ENCODE measurements around the gene MEIS3. TPM values are rescaled to one million over a fixed set of nuclear protein-coding genes. Genes with fewer than 3 reads are reported as not detected.

The MEIS3 gene
- total RNA-seq, 2 experiments from 2014 or later: not detected

DNA sequence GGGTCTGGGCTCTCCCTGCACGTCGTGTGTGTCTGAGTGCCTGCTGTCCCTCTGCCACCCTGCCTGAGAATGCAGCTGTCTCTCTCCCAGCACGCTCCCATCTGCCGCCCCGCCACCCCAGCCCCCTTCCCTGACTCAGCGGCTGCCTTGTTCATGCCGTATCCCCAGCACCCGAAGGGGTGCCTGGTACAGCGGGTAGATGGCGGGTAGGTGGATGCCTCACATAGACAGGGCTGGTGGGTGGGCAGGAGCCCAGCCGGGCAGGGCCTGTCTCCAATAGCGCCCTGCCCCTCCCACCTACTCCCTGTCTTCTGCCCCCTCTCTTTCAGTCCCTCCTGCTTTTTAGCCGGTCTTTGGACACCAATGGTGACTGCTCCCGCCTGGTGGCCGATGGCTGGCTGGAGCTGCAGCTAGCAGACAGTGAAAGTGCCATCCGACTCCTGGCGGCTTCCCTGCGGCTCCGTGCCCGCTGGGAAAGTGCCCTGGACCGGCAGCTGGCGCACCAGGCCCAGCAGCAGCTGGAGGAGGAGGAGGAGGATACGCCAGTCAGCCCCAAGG, 39.9 kb downstream of the MEIS3 start:
- ChIA-PET CTCF (no interaction called here), POLR2A (no interaction called here)
- Mint-ChIP-seq H3K4me1 (ENCODE audit: low read depth) (peaks cover 30% of the 10 kb centered on the region), H3K9me3 (ENCODE audit: insufficient read depth) (no peaks in the 10 kb centered on the region), H3K4me3 (no peak overlapping the region), H3K27me3 (ENCODE audit: low read depth) (no peaks in the 10 kb centered on the region), H3K27ac (no peak overlapping the region), H3K36me3 (ENCODE audit: low read depth) (peaks cover 17% of the 10 kb centered on the region)
- no peak for ATAC-seq
- DNase-seq: no peak

DNA sequence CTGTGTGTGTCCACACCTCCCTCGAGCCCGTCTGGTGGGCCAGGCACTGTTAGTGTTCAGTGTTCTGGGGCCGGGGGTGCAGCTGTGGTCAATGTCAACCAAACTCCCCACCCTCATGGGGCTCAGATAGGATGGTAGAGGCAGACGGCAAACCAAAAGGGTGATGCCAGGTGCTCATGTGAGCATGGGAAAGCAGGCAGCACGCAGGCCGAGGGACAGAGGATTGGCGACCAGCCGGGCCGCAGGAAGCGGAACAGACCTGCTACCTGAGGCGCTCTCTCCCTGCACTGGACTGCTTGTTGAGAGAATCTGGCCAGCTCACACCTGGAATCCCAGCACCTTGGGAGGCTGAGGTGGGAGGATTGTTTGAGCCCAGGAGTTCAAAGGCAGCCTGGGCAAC, 41.1 kb downstream of the MEIS3 start:
- ChIA-PET POLR2A (no interaction called here), CTCF (interaction anchor here (2.4 kb wide), 1 partner anchor 13 kb away, joined by 8 read pairs; no protein-coding TSS in a partner anchor)
- peaks cover 17% of the 10 kb centered on the region for H3K36me3 Mint-ChIP-seq (ENCODE audit: low read depth)
- no peak overlapping the region for H3K4me3 Mint-ChIP-seq
- no peak for ATAC-seq
- no peak overlapping the region for H3K27ac Mint-ChIP-seq
- H3K27me3 Mint-ChIP-seq (ENCODE audit: low read depth): no peaks in the 10 kb centered on the region
- H3K4me1 Mint-ChIP-seq (ENCODE audit: low read depth): peaks cover 27% of the 10 kb centered on the region
- no peaks in the 10 kb centered on the region for H3K9me3 Mint-ChIP-seq (ENCODE audit: insufficient read depth)
- DNase-seq: no peak

DNA sequence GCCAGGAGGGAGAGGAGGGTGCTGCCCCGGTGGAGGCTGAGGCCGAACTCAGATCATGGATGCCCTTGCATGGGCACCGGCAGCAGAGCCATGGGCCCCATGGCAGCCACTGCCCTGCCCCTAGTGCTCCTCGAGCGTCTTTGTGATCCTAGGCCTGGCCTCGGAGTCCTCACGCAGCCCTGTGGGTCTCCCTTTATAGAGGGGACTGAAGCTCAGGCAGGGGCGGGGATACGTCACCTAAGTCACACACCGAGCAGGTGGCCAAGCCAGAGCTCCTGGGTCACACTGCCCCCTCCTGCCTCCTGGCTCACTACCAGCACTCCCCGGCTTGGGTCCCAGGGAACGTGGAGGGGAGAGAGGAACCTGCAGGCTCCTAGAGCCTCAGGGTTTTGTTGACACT, 41.5 kb downstream of the MEIS3 start:
- H3K4me1 Mint-ChIP-seq (ENCODE audit: low read depth): peaks cover 24% of the 10 kb centered on the region
- H3K4me3 Mint-ChIP-seq: no peak overlapping the region
- DNase-seq (no peak), ATAC-seq (no peak)
- ChIA-PET POLR2A (no interaction called here), CTCF (interaction anchor here (2.4 kb wide), 1 partner anchor 14 kb away, joined by 8 read pairs; no protein-coding TSS in a partner anchor)
- H3K27me3 Mint-ChIP-seq (ENCODE audit: low read depth): no peaks in the 10 kb centered on the region
- H3K36me3 Mint-ChIP-seq (ENCODE audit: low read depth): peaks cover 17% of the 10 kb centered on the region
- no peak overlapping the region for H3K27ac Mint-ChIP-seq
- H3K9me3 Mint-ChIP-seq (ENCODE audit: insufficient read depth): no peaks in the 10 kb centered on the region

DNA sequence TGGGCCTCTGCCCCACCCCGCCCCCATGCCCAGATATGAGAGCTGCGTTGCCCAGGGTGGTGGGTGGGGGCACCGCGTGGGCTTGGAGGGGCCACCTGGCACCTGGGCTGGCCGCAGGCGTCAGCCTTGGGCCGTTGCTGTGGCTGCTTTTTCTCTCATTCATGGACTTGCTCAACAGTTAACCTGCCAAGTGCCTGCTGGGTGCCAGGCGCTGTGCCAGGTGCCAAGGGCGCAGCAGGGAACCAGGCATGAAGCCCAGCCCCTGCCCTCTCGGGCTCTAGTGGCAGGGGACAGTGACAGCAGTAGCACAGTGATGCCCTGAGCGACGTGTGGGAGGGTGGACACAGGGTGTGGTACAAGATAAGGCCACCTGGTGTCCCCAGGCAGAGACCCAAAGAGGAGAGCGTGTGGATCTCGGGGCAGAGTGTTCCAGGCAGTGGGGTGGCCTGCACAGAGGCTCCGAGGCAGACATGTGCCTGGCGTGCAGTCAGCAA, 42.1 kb downstream of the MEIS3 start:
- Mint-ChIP-seq H3K36me3 (ENCODE audit: low read depth) (peaks cover 17% of the 10 kb centered on the region), H3K27ac (no peak overlapping the region), H3K4me3 (no peak overlapping the region), H3K27me3 (ENCODE audit: low read depth) (no peaks in the 10 kb centered on the region), H3K9me3 (ENCODE audit: insufficient read depth) (no peaks in the 10 kb centered on the region), H3K4me1 (ENCODE audit: low read depth) (peaks cover 21% of the 10 kb centered on the region)
- ATAC-seq (no peak), DNase-seq (no peak)
- ChIA-PET POLR2A (no interaction called here), CTCF (interaction anchor here (2.4 kb wide), 1 partner anchor 14 kb away, joined by 8 read pairs; no protein-coding TSS in a partner anchor)

DNA sequence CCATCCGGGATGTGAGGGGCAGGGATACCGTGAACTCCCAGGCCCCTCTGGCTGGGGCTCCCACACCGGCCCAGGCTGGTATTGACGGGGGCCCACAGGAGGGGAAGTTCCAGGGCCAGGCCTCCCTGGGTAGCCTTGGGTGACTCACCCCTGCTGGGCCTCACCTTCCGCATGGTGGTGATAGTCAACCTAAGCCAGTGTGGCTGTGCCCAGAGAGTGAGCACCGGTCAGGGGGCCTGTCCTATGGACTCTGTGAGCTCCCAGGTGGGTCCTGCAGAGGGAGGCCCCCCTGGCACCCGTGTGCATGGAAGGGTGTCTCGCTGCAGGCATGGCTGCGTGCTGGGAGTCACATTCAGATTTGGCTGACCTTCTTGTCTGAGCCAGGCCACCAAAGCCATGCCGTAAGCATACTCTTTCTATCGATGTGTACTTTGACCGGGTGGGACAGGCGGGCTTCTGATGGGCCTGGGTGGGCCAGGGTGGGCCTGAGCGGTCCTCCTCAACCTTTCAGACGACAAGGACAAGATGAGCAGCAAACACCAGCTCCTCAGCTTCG, 42.7 kb downstream of the MEIS3 start:
- Mint-ChIP-seq H3K36me3 (ENCODE audit: low read depth) (peaks cover 13% of the 10 kb centered on the region), H3K9me3 (ENCODE audit: insufficient read depth) (no peaks in the 10 kb centered on the region), H3K27me3 (ENCODE audit: low read depth) (no peaks in the 10 kb centered on the region), H3K4me1 (ENCODE audit: low read depth) (peaks cover 15% of the 10 kb centered on the region), H3K4me3 (no peak overlapping the region), H3K27ac (no peak overlapping the region)
- CTCF ChIA-PET: interaction anchor here (2.4 kb wide), 1 partner anchor 15 kb away, joined by 8 read pairs; no protein-coding TSS in a partner anchor
- POLR2A ChIA-PET: no interaction called here
- DNase-seq: no peak
- ATAC-seq: no peak

DNA sequence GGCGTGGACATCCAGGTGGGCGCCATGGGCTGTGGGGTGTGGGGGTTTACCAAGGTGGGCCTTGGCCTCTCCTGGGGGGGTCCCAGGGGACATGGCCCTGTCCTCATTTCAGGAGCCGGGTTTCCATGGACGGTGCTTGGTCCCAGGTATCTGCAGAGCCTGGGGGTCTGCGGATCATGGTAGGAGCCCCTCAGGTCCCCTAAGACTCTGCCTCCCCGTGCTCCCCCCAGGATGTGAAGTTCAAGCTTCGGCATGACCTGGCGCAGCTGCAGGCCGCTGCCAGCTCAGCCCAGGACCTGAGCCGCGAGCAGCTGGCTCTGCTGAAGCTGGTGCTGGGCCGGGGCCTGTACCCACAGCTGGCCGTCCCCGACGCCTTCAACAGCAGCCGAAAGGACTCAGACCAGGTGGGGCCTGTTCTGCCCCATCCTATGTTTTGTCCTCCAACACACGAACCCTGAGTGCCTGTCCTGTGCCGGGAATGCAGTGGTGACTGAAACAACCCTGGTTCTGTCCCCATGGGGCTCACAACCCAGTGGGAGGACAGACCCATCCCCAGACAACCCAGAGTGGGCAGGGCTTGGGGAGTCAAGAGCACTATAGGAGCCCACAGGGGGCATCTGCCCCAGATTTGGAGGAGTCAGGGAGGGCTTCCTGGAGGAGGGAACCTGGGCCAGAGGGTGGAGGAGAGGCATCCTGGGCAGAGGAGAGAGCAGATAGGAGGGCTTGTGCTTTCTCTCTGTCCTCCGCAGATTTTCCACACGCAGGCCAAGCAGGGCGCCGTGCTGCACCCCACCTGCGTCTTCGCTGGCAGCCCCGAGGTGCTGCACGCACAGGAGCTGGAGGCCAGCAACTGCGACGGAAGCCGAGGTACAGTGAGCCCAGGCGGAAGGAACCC, 43.4 kb downstream of the MEIS3 start:
- Mint-ChIP-seq H3K4me3 (no peak overlapping the region), H3K36me3 (ENCODE audit: low read depth) (peaks cover 8% of the 10 kb centered on the region), H3K4me1 (ENCODE audit: low read depth) (peaks cover 9% of the 10 kb centered on the region), H3K9me3 (ENCODE audit: insufficient read depth) (no peaks in the 10 kb centered on the region), H3K27me3 (ENCODE audit: low read depth) (no peaks in the 10 kb centered on the region), H3K27ac (no peak overlapping the region)
- ATAC-seq (no peak), DNase-seq (no peak)
- CTCF ChIA-PET: interaction anchor here (2.4 kb wide), 1 partner anchor 15 kb away, joined by 8 read pairs; no protein-coding TSS in a partner anchor
- POLR2A ChIA-PET: no interaction called here

DNA sequence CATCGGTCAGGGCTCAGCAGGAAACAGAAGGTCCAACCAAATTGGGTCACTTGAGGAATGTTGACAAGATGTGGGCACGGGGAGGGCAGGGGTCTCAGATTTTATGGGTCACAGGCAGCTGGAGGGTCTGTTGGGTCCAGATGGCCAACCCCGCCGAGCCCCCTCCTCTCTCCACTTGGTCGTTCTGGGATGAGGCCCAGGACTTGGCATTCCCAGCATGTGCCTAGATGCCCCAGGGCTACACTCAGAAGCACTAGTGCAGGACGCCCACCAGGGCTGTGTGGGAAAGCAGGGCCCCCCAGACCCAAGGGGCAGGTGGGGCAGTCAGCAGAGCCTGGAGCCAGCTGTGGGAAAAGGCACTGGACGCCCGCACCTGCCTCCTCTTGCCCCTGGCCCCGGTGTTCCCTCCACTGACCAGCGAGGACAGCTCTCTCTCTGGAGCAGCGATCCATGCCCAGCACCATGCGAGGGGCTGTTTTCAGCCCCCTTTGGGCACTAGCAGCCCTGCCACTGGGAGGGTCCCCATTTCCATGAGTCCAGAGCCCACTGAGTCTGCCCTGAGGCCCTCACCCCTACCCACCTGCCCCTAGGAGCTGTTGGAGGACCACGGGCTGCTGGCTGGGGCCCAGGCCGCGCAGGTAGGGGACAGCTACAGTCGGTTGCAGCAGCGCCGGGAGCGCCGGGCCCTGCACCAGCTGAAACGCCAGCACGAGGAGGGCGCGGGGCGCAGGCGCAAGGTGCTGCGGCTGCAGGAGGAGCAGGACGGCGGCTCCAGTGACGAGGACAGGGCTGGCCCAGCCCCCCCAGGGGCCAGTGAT, 44.2 kb downstream of the MEIS3 start:
- Mint-ChIP-seq H3K27ac (no peak overlapping the region), H3K36me3 (ENCODE audit: low read depth) (peaks cover 9% of the 10 kb centered on the region), H3K9me3 (ENCODE audit: insufficient read depth) (no peaks in the 10 kb centered on the region), H3K4me1 (ENCODE audit: low read depth) (peaks cover 1% of the 10 kb centered on the region), H3K27me3 (ENCODE audit: low read depth) (no peaks in the 10 kb centered on the region), H3K4me3 (no peak overlapping the region)
- ChIA-PET CTCF (interaction anchor here (1.5 kb wide), 1 partner anchor 90 kb away, joined by 3 read pairs; no protein-coding TSS in a partner anchor), POLR2A (no interaction called here)
- ATAC-seq (no peak), DNase-seq (no peak)

DNA sequence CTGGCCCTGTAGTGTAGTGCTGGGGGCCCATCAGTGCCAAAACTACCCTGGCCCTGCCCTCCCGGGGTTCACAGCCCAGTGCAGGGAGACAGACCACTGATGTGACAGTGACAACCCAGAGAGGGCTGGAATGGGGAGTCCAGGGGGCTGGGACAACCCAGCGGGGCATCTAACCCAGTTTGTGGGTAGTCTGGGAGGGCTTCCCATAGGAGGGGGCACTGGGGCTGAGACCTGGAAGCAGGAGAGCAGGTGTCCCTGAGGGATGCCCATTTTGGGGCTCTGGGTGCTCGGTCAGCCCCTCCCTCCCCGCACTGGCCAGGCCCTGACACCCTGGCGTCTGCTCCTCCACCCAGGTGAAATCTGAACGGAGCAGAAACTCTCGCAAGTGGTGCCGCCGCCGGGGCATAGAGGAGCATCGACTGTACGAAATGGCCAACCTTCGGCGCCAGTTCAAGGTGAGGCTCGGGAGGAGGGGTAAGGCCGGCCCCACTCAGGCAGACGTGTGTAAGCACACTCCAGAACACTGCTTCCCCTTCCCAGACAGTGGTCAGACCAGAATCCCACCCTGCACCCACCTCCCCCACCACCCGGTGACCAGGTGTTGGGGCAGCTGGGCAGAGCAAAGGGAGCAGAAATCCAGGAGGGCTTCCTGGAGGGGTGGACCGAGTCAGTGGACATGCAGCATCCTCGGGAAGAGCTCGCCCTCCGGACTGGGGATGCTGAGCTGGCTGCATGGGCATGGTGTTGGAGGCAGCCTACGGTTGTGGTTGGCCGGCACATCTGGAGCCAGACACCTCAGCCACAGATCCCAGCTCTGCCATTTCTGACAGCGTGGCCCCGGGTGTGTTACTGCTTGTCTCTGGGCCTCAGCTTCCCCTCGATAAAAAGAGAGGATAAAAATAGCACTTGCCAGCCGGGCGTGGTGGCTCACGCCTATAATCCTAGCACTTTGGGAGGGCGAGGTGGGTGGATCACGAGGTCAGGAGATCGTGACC, 45.8 kb downstream of the MEIS3 start:
- Mint-ChIP-seq H3K9me3 (ENCODE audit: insufficient read depth) (no peaks in the 10 kb centered on the region), H3K27ac (no peak overlapping the region), H3K27me3 (ENCODE audit: low read depth) (no peaks in the 10 kb centered on the region), H3K4me3 (no peak overlapping the region), H3K4me1 (ENCODE audit: low read depth) (no peaks in the 10 kb centered on the region), H3K36me3 (ENCODE audit: low read depth) (peaks cover 10% of the 10 kb centered on the region)
- DNase-seq (no peak), ATAC-seq (no peak)
- POLR2A ChIA-PET: no interaction called here
- CTCF ChIA-PET: interaction anchor here (1.3 to 1.5 kb wide), 2 partner anchors 54 to 89 kb away, joined by 3 to 4 read pairs; no protein-coding TSS in a partner anchor

DNA sequence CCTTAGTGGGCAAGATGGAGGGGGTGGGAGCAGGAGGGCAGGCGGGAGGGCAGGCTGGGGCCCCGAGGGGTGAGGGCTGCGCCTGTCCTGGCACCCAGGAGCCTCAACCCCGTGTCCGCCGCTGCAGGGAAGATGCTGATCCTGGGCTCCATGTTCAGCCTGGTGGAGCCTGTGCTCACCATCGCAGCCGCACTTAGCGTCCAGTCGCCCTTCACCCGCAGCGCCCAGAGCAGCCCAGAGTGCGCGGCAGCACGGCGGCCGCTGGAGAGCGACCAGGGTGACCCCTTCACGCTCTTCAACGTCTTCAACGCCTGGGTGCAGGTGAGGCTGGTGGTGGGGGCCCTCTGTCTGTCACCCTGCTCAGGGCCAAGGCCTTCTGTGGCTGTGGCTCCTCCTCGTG, 46.7 kb downstream of the MEIS3 start:
- Mint-ChIP-seq H3K4me3 (no peak overlapping the region), H3K36me3 (ENCODE audit: low read depth) (peaks cover 10% of the 10 kb centered on the region), H3K9me3 (ENCODE audit: insufficient read depth) (no peaks in the 10 kb centered on the region), H3K27ac (no peak overlapping the region), H3K27me3 (ENCODE audit: low read depth) (no peaks in the 10 kb centered on the region), H3K4me1 (ENCODE audit: low read depth) (no peaks in the 10 kb centered on the region)
- ChIA-PET POLR2A (no interaction called here), CTCF (interaction anchor here (1.3 to 1.6 kb wide), 2 partner anchors 19 to 24 kb away, joined by 3 to 8 read pairs; partner anchors contain the start of gene DHX34)
- ATAC-seq (no peak), DNase-seq (no peak)

DNA sequence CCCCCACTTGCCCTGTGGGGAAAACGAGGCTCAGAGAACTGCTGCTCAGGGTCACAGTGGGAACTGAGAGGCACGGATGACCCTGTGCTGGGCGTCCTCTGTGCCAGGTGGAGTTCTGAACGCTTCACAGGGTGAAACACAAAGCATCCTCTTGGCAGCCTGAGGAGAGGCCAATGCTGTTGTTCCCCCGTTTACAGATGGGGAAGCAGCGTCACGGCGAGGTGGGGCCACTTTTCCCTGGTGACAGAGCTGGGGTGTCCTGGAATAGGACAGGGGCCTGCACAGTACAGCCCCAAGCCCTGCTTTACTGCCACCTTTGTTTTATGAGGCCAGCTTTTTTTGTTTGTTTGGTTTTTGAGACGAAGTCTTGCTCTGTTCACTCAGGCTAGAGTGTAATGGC, 48.1 kb downstream of the MEIS3 start:
- Mint-ChIP-seq H3K4me1 (ENCODE audit: low read depth) (no peaks in the 10 kb centered on the region), H3K9me3 (ENCODE audit: insufficient read depth) (no peaks in the 10 kb centered on the region), H3K27ac (no peak overlapping the region), H3K4me3 (no peak overlapping the region), H3K27me3 (ENCODE audit: low read depth) (no peaks in the 10 kb centered on the region), H3K36me3 (ENCODE audit: low read depth) (peaks cover 17% of the 10 kb centered on the region)
- ATAC-seq (no peak), DNase-seq (no peak)
- POLR2A ChIA-PET: no interaction called here
- CTCF ChIA-PET: interaction anchor here (1.3 to 1.6 kb wide), 2 partner anchors 20 to 22 kb away, joined by 3 to 8 read pairs; partner anchors contain the start of gene DHX34

Measured in activated CD8-positive, alpha-beta T cell treated with anti-CD3 and anti-CD28 coated beads, Interleukin-2, amount 10 ng/mL, durations not matched to agents 7 days and 5 days (primary cell).